Activated CD8-positive, alpha-beta T cell treated with anti-CD3 and anti-CD28 coated beads, Interleukin-2, amount 10 ng/mL, durations not matched to agents 7 days and 5 days (primary cell): ENCODE measurements around the gene SH3RF3. TPM values are rescaled to one million over a fixed set of nuclear protein-coding genes. Genes with fewer than 3 reads are reported as not detected.

Experiments used
- ATAC-seq: fragments of 150-1000 bp; cut with Tn5 transposase; one replicate; pipeline ENCODE4 v1.10.0; 2021; ENCODE audit warnings: moderate library complexity
- CTCF ChIA-PET: fragments of 350-600 bp; sonication (Branson Sonifier 250); formaldehyde crosslinking; loops from one replicate; lab custom pipeline; 2021; ENCODE audit warnings: antibody characterized with exemption; lab: Charles Lee
- POLR2A ChIA-PET: fragments of 350-600 bp; sonication (Branson Sonifier 250); formaldehyde crosslinking; loops from one replicate; lab custom pipeline; 2021; ENCODE audit warnings: antibody characterized with exemption; lab: Charles Lee
- DNase-seq: peaks from one replicate; pipeline ENCODE4 v3.0.0-alpha.2; 2020
- H3K27ac Mint-ChIP-seq: one replicate; pipeline ENCODE4 v1.8.0; 2021; ENCODE audit warnings: mild to moderate bottlenecking, mixed read lengths
- H3K27me3 Mint-ChIP-seq: one replicate; pipeline ENCODE4 v1.8.0; 2021; ENCODE audit warnings: low read depth, mixed read lengths
- H3K36me3 Mint-ChIP-seq: one replicate; pipeline ENCODE4 v1.8.0; 2021; ENCODE audit warnings: low read depth, mixed read lengths
- H3K4me1 Mint-ChIP-seq: one replicate; pipeline ENCODE4 v1.8.0; 2021; ENCODE audit warnings: low read depth, mixed read lengths
- H3K4me3 Mint-ChIP-seq: one replicate; pipeline ENCODE4 v1.8.0; 2021; ENCODE audit warnings: mild to moderate bottlenecking, mixed read lengths
- H3K9me3 Mint-ChIP-seq: one replicate; pipeline ENCODE4 v1.8.0; 2022; ENCODE audit warnings: mixed read lengths; ENCODE audit not compliant: insufficient read depth
- total RNA-seq, 2 experiments: library from RNA; stranded (reverse); gene quantifications; one replicate each; pipeline ENCODE4 v1.2.3, GENCODE V29; 2021

The SH3RF3 gene
- total RNA-seq, 2 experiments from 2014 or later, result 0.10 TPM; not detected in 1

GRCh38 chr2:109231996-109232705, 103.1 kb downstream of the SH3RF3 start:
- Mint-ChIP-seq H3K36me3 (no peaks in the 10 kb centered on the region), H3K9me3 (no peaks in the 10 kb centered on the region), H3K4me1 (peaks cover 13% of the 10 kb centered on the region), H3K4me3 (no peak overlapping the region), H3K27ac (no peak overlapping the region), H3K27me3 (peaks cover 19% of the 10 kb centered on the region)
- ATAC-seq (no peak), DNase-seq (no peak)
- ChIA-PET CTCF (interaction anchor here (0.7 to 1.0 kb wide), 2 partner anchors 8 to 278 kb away, joined by 3 read pairs; no protein-coding TSS in a partner anchor), POLR2A (no interaction called here)

- peaks cover 15% of the 10 kb centered on the region for H3K4me1 Mint-ChIP-seq
- no peaks in the 10 kb centered on the region for H3K9me3 Mint-ChIP-seq
- CTCF ChIA-PET, result interaction anchor here (0.7 to 1.0 kb wide), 2 partner anchors 8 to 277 kb away, joined by 3 read pairs; no protein-coding TSS in a partner anchor
- no peak for ATAC-seq
- DNase-seq, result no peak
- no peak overlapping the region for H3K27ac Mint-ChIP-seq
- no peak overlapping the region for H3K4me3 Mint-ChIP-seq
- peaks cover 14% of the 10 kb centered on the region for H3K27me3 Mint-ChIP-seq
- POLR2A ChIA-PET, result no interaction called here
- no peaks in the 10 kb centered on the region for H3K36me3 Mint-ChIP-seq
Measured at GRCh38 chr2:109232909-109233308, 103.9 kb downstream of the SH3RF3 start.

GRCh38 chr2:109233643-109234042, 104.6 kb downstream of the SH3RF3 start:
- DNase-seq (no peak), ATAC-seq (no peak)
- ChIA-PET CTCF (no interaction called here), POLR2A (no interaction called here)
- Mint-ChIP-seq H3K36me3 (no peaks in the 10 kb centered on the region), H3K4me3 (no peak overlapping the region), H3K27ac (no peak overlapping the region), H3K9me3 (no peaks in the 10 kb centered on the region), H3K27me3 (peaks cover 11% of the 10 kb centered on the region), H3K4me1 (peaks cover 21% of the 10 kb centered on the region)

GRCh38 chr2:109234355-109234754, 105.3 kb downstream of the SH3RF3 start:
- Mint-ChIP-seq H3K27me3 (peaks cover 11% of the 10 kb centered on the region), H3K4me3 (no peak overlapping the region), H3K9me3 (no peaks in the 10 kb centered on the region), H3K27ac (no peak overlapping the region), H3K36me3 (no peaks in the 10 kb centered on the region), H3K4me1 (peaks cover 25% of the 10 kb centered on the region)
- ATAC-seq (no peak), DNase-seq (no peak)
- POLR2A ChIA-PET, result no interaction called here
- CTCF ChIA-PET, result no interaction called here

- CTCF ChIA-PET, result no interaction called here
- Mint-ChIP-seq H3K9me3 (no peaks in the 10 kb centered on the region), H3K27ac (no peak overlapping the region), H3K4me3 (no peak overlapping the region), H3K4me1 (peaks cover 26% of the 10 kb centered on the region), H3K27me3 (peaks cover 11% of the 10 kb centered on the region), H3K36me3 (no peaks in the 10 kb centered on the region)
- DNase-seq, result no peak
- POLR2A ChIA-PET, result no interaction called here
- no peak for ATAC-seq
Measured at GRCh38 chr2:109236147-109236546, 107.1 kb downstream of the SH3RF3 start.

GRCh38 chr2:109237792-109238191, 108.8 kb downstream of the SH3RF3 start:
- peaks cover 6% of the 10 kb centered on the region for H3K27me3 Mint-ChIP-seq
- no peak overlapping the region for H3K4me3 Mint-ChIP-seq
- no peak for ATAC-seq
- H3K36me3 Mint-ChIP-seq, result no peaks in the 10 kb centered on the region
- ChIA-PET CTCF (interaction anchor here (1.0 kb wide), 1 partner anchor 14 kb away, joined by 3 read pairs; no protein-coding TSS in a partner anchor), POLR2A (no interaction called here)
- DNase-seq, result no peak
- H3K9me3 Mint-ChIP-seq, result no peaks in the 10 kb centered on the region
- H3K4me1 Mint-ChIP-seq, result peaks cover 26% of the 10 kb centered on the region
- no peak overlapping the region for H3K27ac Mint-ChIP-seq

GRCh38 chr2:109238580-109238979, 109.6 kb downstream of the SH3RF3 start:
- H3K27me3 Mint-ChIP-seq, result peaks cover 7% of the 10 kb centered on the region
- DNase-seq (peak; percentile 75), ATAC-seq (peak; percentile 99)
- CTCF ChIA-PET, result interaction anchor here (0.6 to 1.4 kb wide), 2 partner anchors 14 kb away, joined by 3 to 6 read pairs; no protein-coding TSS in a partner anchor
- peaks cover 26% of the 10 kb centered on the region for H3K4me1 Mint-ChIP-seq
- POLR2A ChIA-PET, result interaction anchor here (0.6 to 0.8 kb wide), 2 partner anchors 44 to 71 kb away, joined by 3 to 4 read pairs; no protein-coding TSS in a partner anchor
- peak overlapping the region; percentile 92 for H3K27ac Mint-ChIP-seq
- H3K4me3 Mint-ChIP-seq, result peak overlapping the region; percentile 10
- no peaks in the 10 kb centered on the region for H3K36me3 Mint-ChIP-seq
- no peaks in the 10 kb centered on the region for H3K9me3 Mint-ChIP-seq

GRCh38 chr2:109239720-109240119, 110.7 kb downstream of the SH3RF3 start:
- Mint-ChIP-seq H3K4me1 (peaks cover 26% of the 10 kb centered on the region), H3K4me3 (no peak overlapping the region), H3K27ac (no peak overlapping the region), H3K36me3 (no peaks in the 10 kb centered on the region), H3K27me3 (peaks cover 5% of the 10 kb centered on the region), H3K9me3 (no peaks in the 10 kb centered on the region)
- ChIA-PET CTCF (interaction anchor here (0.6 to 1.4 kb wide), 2 partner anchors 15 to 270 kb away, joined by 4 to 6 read pairs; no protein-coding TSS in a partner anchor), POLR2A (interaction anchor here (0.6 to 0.8 kb wide), 2 partner anchors 9 to 72 kb away, joined by 4 read pairs; no protein-coding TSS in a partner anchor)
- ATAC-seq, result no peak
- DNase-seq, result no peak

- POLR2A ChIA-PET, result no interaction called here
- ATAC-seq, result no peak
Measured at GRCh38 chr2:109242210-109242653, 113.2 kb downstream of the SH3RF3 start.

GRCh38 chr2:109242654-109243331, 113.8 kb downstream of the SH3RF3 start:
- POLR2A ChIA-PET, result no interaction called here
- no peaks in the 10 kb centered on the region for H3K36me3 Mint-ChIP-seq
- H3K27ac Mint-ChIP-seq, result no peak overlapping the region
- ATAC-seq (no peak), DNase-seq (no peak)
- CTCF ChIA-PET, result no interaction called here
- no peaks in the 10 kb centered on the region for H3K9me3 Mint-ChIP-seq
- H3K4me1 Mint-ChIP-seq, result peaks cover 16% of the 10 kb centered on the region
- H3K4me3 Mint-ChIP-seq, result no peak overlapping the region
- H3K27me3 Mint-ChIP-seq, result peaks cover 4% of the 10 kb centered on the region

More at GRCh38 chr2:109242210-109242653, 113.2 kb downstream of the SH3RF3 start:
- Mint-ChIP-seq H3K9me3 (no peaks in the 10 kb centered on the region), H3K27ac (no peak overlapping the region), H3K4me3 (no peak overlapping the region), H3K4me1 (peaks cover 17% of the 10 kb centered on the region), H3K27me3 (peaks cover 4% of the 10 kb centered on the region), H3K36me3 (no peaks in the 10 kb centered on the region)
- CTCF ChIA-PET, result no interaction called here
- no peak for DNase-seq

- DNase-seq (no peak), ATAC-seq (no peak)
- Mint-ChIP-seq H3K27me3 (peaks cover 7% of the 10 kb centered on the region), H3K4me3 (no peak overlapping the region), H3K9me3 (no peaks in the 10 kb centered on the region), H3K4me1 (peaks cover 9% of the 10 kb centered on the region), H3K27ac (no peak overlapping the region), H3K36me3 (no peaks in the 10 kb centered on the region)
- CTCF ChIA-PET, result no interaction called here
- POLR2A ChIA-PET, result interaction anchor here (0.9 kb wide), 1 partner anchor 48 kb away, joined by 4 read pairs; no protein-coding TSS in a partner anchor
Measured at GRCh38 chr2:109243526-109244303, 114.7 kb downstream of the SH3RF3 start.
